HL-60/S4 treated with retinoic acid at 250 ng/mL for 4 days and 3 days (cell line): ENCODE measurements around the gene TSPAN33.
"Not testable (repeated sequence)": the region's sequence is repeated elsewhere in the genome, so short reads cannot be mapped to it uniquely, and the experiment has no call there.

ENCODE experiments used
- in situ Hi-C: fragments of 300-500 bp; cut with MboI; formaldehyde crosslinking; loops from 2 replicates; pipeline ENCODE4 v1.7.0; 2022; ENCODE audit warnings: low sequenced_read_pairs

TSPAN33 gene

GRCh38 chr7:129144095-129144833 is at the start of gene TSPAN33:
TSS of gene TSPAN33 (plus strand) at chr7:129144707. CDS start at chr7:129144981, 274 bp downstream.
- in situ Hi-C loops = no loop called here

GRCh38 chr7:129095258-129095657 is 49.2 kb upstream of the TSPAN33 start:
- in situ Hi-C loops = loop anchor here (10.0 kb wide), 1 partner anchor 190 kb away; no protein-coding TSS in a partner anchor

GRCh38 chr7:129098409-129099084 is 46.0 kb upstream of the TSPAN33 start:
- in situ Hi-C loops = loop anchor here (10.0 kb wide), 1 partner anchor 194 kb away; no protein-coding TSS in a partner anchor

GRCh38 chr7:129100827-129101166 is 43.7 kb upstream of the TSPAN33 start:
- in situ Hi-C loops = no loop called here

- in situ Hi-C loops = no loop called here
These were observed 42.8 kb upstream of the TSPAN33 start for GRCh38 chr7:129101746-129102145.

- in situ Hi-C loops = no loop called here
These were observed 40.8 kb upstream of the TSPAN33 start for GRCh38 chr7:129103561-129104324.

- in situ Hi-C loops = no loop called here
These were observed 35.9 kb upstream of the TSPAN33 start for GRCh38 chr7:129108581-129108980.

- in situ Hi-C loops = no loop called here
These were observed 34.1 kb upstream of the TSPAN33 start for GRCh38 chr7:129110258-129110981.

GRCh38 chr7:129110982-129111376 is 33.5 kb upstream of the TSPAN33 start:
- in situ Hi-C loops = no loop called here

- in situ Hi-C loops = no loop called here
These were observed 28.8 kb upstream of the TSPAN33 start for GRCh38 chr7:129115676-129116075.

- in situ Hi-C loops = no loop called here
These were observed 26.3 kb upstream of the TSPAN33 start for GRCh38 chr7:129118182-129118581.

GRCh38 chr7:129118976-129119375 is 25.5 kb upstream of the TSPAN33 start:
- in situ Hi-C loops = no loop called here

- in situ Hi-C loops = not testable (repeated sequence)
These were observed 22.9 kb upstream of the TSPAN33 start for GRCh38 chr7:129121501-129122077.

GRCh38 chr7:129122078-129122750 is 22.3 kb upstream of the TSPAN33 start:
- in situ Hi-C loops = no loop called here

- in situ Hi-C loops = no loop called here
These were observed 21.6 kb upstream of the TSPAN33 start for GRCh38 chr7:129122751-129123509.

- in situ Hi-C loops = no loop called here
These were observed 21.0 kb upstream of the TSPAN33 start for GRCh38 chr7:129123510-129123857.

- in situ Hi-C loops = no loop called here
These were observed 18.2 kb upstream of the TSPAN33 start for GRCh38 chr7:129126314-129126713.

- in situ Hi-C loops = no loop called here
These were observed 17.4 kb upstream of the TSPAN33 start for GRCh38 chr7:129127154-129127553.

GRCh38 chr7:129127601-129128000 is 16.9 kb upstream of the TSPAN33 start:
- in situ Hi-C loops = no loop called here
